ENCODE results near the gene CD1E.
A peak's percentile ranks its signal among the peaks of the same experiment; 100 is the strongest.
"Not testable (repeated sequence)": the region's sequence is repeated elsewhere in the genome, so short reads cannot be mapped to it uniquely, and the experiment has no call there.

Gene CD1E

DNA sequence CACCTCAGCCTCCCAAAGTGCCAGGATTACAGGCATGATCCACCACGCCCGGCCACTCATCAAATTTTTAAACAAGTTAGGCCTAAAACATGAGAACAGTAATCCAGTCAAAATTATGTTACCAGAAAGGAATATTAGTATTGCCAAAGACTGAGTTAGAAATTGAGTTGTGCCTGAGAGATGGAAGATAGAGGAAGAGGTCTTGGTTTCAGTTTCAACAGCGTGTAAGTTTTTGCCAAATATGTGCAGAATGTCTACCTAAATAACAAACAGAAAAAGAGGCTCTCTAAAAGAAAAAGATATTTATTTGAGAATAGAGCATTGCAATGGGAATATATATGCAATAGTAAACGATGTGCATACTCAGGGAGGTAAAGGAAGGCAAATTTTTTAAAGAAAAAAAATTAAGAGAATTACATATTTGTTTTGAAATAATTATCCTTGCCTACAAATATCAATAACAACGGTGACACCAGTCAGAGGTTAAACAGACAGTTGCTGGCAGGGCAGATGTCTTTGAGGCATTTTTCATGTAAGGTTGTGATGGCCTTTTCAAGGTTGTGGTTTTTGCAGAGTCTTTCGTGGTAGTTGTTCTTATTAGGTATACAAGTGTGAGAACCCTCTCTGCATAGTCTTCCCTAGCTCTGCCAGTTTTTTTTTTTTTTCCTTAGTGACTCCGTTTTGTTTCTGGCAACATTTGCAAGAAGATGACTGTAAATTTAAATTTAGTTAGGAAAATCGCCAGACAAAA, 20.1 kb upstream of the CD1E start:
- Histone ChIP-seq H3F3A (ENCODE audit: insufficient read depth, low read length) (0 out of 2 replicates have a peak, but pooled peaks cover 9% of the 10 kb centered on the region), H2AFZ (ENCODE audit: low read length) (no peak overlapping the region), H4K20me1 (ENCODE audit: insufficient read depth, low read length) (no peaks in the 10 kb centered on the region), H3K9me3 (replicated peaks; ENCODE audit: insufficient read depth, low read length) (no peaks in the 10 kb centered on the region), H3K27ac (ENCODE audit: low read length) (no peak overlapping the region), H3K36me3 (replicated peaks; ENCODE audit: insufficient read depth, low read length) (no peaks in the 10 kb centered on the region), H3K4me1 (ENCODE audit: low read length) (peaks cover 22% of the 10 kb centered on the region), H3K79me2 (ENCODE audit: low read length) (no peaks in the 10 kb centered on the region), H3K27me3 (replicated peaks; ENCODE audit: insufficient read depth, low read length) (no peaks in the 10 kb centered on the region), H3K9me2 (replicated peaks; ENCODE audit: insufficient read depth, low read length) (no peaks in the 10 kb centered on the region), H3K4me2 (ENCODE audit: low read depth, low read length) (peak overlapping the region; percentile 24; the same call in 1 of the 2 replicates), H3K9ac (ENCODE audit: low read length) (no peak overlapping the region), H3K4me3 (ENCODE audit: low read length) (no peak overlapping the region)
- DNase-seq = peak; percentile 66
- TF ChIP-seq EZH2phosphoT487 (IDR thresholded peaks at IDR 0.05; ENCODE audit: low read length) (no peak), EZH2 (optimal IDR thresholded peaks at IDR 0.05; ENCODE audit: low read depth, low read length) (no peak), CTCF (IDR thresholded peaks at IDR 0.05; ENCODE audit: low read length) (no peak)

DNA sequence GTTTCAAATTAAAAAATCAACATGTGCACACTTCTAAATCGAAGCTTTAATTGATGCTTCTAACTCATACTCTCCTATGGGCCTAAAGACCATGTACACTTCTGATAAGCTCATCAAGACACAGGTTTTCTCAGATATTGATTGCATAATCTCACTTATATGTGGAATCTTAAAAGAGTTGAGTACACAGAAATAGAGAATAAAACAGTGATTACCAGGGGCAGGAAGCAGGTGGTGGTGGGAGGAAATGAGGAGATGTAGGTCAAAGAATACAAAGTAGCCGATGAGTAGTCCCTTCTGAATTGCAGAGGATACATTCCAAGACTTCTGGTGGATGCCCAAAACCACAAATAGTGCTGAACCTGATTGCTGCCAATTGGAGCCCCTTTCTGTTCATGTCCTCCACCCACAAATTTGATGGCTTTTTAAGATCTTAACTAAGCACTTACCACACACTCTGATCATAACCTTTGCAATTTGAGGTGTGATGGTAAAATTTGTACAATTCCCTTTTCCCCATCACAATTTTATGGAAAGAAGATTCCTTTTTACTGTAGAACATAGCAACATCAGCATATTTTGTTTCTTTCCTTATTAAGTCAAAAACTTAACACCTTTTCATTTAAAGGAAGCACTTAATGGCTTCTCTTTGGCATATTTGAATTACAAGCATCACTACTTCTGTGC, 19.0 kb upstream of the CD1E start:
- Histone ChIP-seq H3K4me2 (ENCODE audit: low read depth, low read length) (no peak overlapping the region), H3K36me3 (replicated peaks; ENCODE audit: insufficient read depth, low read length) (no peaks in the 10 kb centered on the region), H3K4me1 (ENCODE audit: low read length) (peaks cover 22% of the 10 kb centered on the region), H2AFZ (ENCODE audit: low read length) (no peak overlapping the region), H3K4me3 (ENCODE audit: low read length) (no peak overlapping the region), H3K79me2 (ENCODE audit: low read length) (no peaks in the 10 kb centered on the region), H3K9ac (ENCODE audit: low read length) (no peak overlapping the region), H3K27ac (ENCODE audit: low read length) (no peak overlapping the region), H3K9me3 (replicated peaks; ENCODE audit: insufficient read depth, low read length) (no peaks in the 10 kb centered on the region), H3K9me2 (replicated peaks; ENCODE audit: insufficient read depth, low read length) (no peaks in the 10 kb centered on the region), H3K27me3 (replicated peaks; ENCODE audit: insufficient read depth, low read length) (no peaks in the 10 kb centered on the region), H4K20me1 (ENCODE audit: insufficient read depth, low read length) (no peaks in the 10 kb centered on the region), H3F3A (ENCODE audit: insufficient read depth, low read length) (0 out of 2 replicates have a peak, but pooled peaks cover 9% of the 10 kb centered on the region)
- TF ChIP-seq CTCF (IDR thresholded peaks at IDR 0.05; ENCODE audit: low read length) = no peak
- TF ChIP-seq EZH2phosphoT487 (IDR thresholded peaks at IDR 0.05; ENCODE audit: low read length) = no peak
- TF ChIP-seq EZH2 (optimal IDR thresholded peaks at IDR 0.05; ENCODE audit: low read depth, low read length) = no peak
- DNase-seq = no peak

DNA sequence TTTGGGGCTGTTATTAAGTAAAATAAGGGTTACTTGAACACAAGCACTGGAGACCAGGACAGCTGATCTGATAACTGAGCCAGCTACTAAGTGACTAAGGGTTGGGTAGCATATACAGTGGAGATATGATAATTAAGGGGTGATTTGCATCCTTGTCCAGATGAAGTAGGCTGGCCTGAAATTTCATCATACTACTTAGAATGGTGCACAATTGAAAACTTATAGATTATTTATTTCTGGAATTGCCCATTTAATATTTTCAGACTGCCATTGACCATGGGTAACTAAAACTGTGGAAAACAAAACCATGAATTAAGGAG, 18.5 kb upstream of the CD1E start:
- H3K36me3 ChIP-seq (replicated peaks; ENCODE audit: insufficient read depth, low read length) = no peaks in the 10 kb centered on the region
- H3K9me3 ChIP-seq (replicated peaks; ENCODE audit: insufficient read depth, low read length) = no peaks in the 10 kb centered on the region
- H3K79me2 ChIP-seq (ENCODE audit: low read length) = no peaks in the 10 kb centered on the region
- H3K4me3 ChIP-seq (ENCODE audit: low read length) = no peak overlapping the region
- H3K9me2 ChIP-seq (replicated peaks; ENCODE audit: insufficient read depth, low read length) = no peaks in the 10 kb centered on the region
- H2AFZ ChIP-seq (ENCODE audit: low read length) = no peak overlapping the region
- no peak overlapping the region for H3K27ac ChIP-seq (ENCODE audit: low read length)
- H3K9ac ChIP-seq (ENCODE audit: low read length) = no peak overlapping the region
- H3K4me2 ChIP-seq (ENCODE audit: low read depth, low read length) = no peak overlapping the region
- DNase-seq = no peak
- peaks cover 22% of the 10 kb centered on the region for H3K4me1 ChIP-seq (ENCODE audit: low read length)
- H3K27me3 ChIP-seq (replicated peaks; ENCODE audit: insufficient read depth, low read length) = no peaks in the 10 kb centered on the region
- no peak for TF ChIP-seq EZH2 (optimal IDR thresholded peaks at IDR 0.05; ENCODE audit: low read depth, low read length)
- no peak for TF ChIP-seq EZH2phosphoT487 (IDR thresholded peaks at IDR 0.05; ENCODE audit: low read length)
- no peaks in the 10 kb centered on the region for H4K20me1 ChIP-seq (ENCODE audit: insufficient read depth, low read length)
- H3F3A ChIP-seq (ENCODE audit: insufficient read depth, low read length) = 0 out of 2 replicates have a peak, but pooled peaks cover 9% of the 10 kb centered on the region

- H3F3A ChIP-seq (ENCODE audit: insufficient read depth, low read length); H3K4me2 ChIP-seq (ENCODE audit: low read depth, low read length); H3K9me2 ChIP-seq (replicated peaks; ENCODE audit: insufficient read depth, low read length); H3K9me3 ChIP-seq (replicated peaks; ENCODE audit: insufficient read depth, low read length); H3K79me2 ChIP-seq (ENCODE audit: low read length); H3K9ac ChIP-seq (ENCODE audit: low read length); H3K36me3 ChIP-seq (replicated peaks; ENCODE audit: insufficient read depth, low read length); H3K27me3 ChIP-seq (replicated peaks; ENCODE audit: insufficient read depth, low read length); H3K27ac ChIP-seq (ENCODE audit: low read length); H4K20me1 ChIP-seq (ENCODE audit: insufficient read depth, low read length); H3K4me3 ChIP-seq (ENCODE audit: low read length); H2AFZ ChIP-seq (ENCODE audit: low read length): not testable (repeated sequence)
- DNase-seq = peak; percentile 65
- H3K4me1 ChIP-seq (ENCODE audit: low read length) = peaks cover 22% of the 10 kb centered on the region
Observed at GRCh38 chr1:158336413-158336812, 17.3 kb upstream of the CD1E start.

- not testable (repeated sequence) for DNase-seq
Observed at GRCh38 chr1:158348946-158349345, 4.7 kb upstream of the CD1E start.

More at GRCh38 chr1:158348946-158349345, 4.7 kb upstream of the CD1E start:
- not testable (repeated sequence) for H3F3A ChIP-seq (ENCODE audit: insufficient read depth, low read length); H3K9ac ChIP-seq (ENCODE audit: low read length); H3K27me3 ChIP-seq (replicated peaks; ENCODE audit: insufficient read depth, low read length); H3K79me2 ChIP-seq (ENCODE audit: low read length); H3K4me3 ChIP-seq (ENCODE audit: low read length); H4K20me1 ChIP-seq (ENCODE audit: insufficient read depth, low read length); H3K9me3 ChIP-seq (replicated peaks; ENCODE audit: insufficient read depth, low read length); H3K9me2 ChIP-seq (replicated peaks; ENCODE audit: insufficient read depth, low read length); H3K4me1 ChIP-seq (ENCODE audit: low read length); H3K27ac ChIP-seq (ENCODE audit: low read length); H3K4me2 ChIP-seq (ENCODE audit: low read depth, low read length); H3K36me3 ChIP-seq (replicated peaks; ENCODE audit: insufficient read depth, low read length); H2AFZ ChIP-seq (ENCODE audit: low read length)

All from MM.1S (cell line).